GM19239 (cell line): ENCODE results near the gene SHROOM1.

Source experiments
- DNase-seq: peaks from one replicate; pipeline ENCODE4 v3.0.0; 2011; ENCODE audit warnings: low spot score; ENCODE audit not compliant: insufficient read length
- FAIRE-seq: peaks from 2 replicates; lab custom pipeline; 2011; peaks lifted over from hg19 to GRCh38; lab: Jason Lieb, UNC

The SHROOM1 gene

GRCh38 chr5:132782101-132782500, 48.3 kb downstream of the SHROOM1 start:
- FAIRE-seq, result no peak
- DNase-seq, result no peak

- DNase-seq (no peak), FAIRE-seq (peak; percentile 67)
Observed at GRCh38 chr5:132781029-132781428, 49.4 kb downstream of the SHROOM1 start.

- no peak for DNase-seq
- no peak for FAIRE-seq
Observed at GRCh38 chr5:132780577-132780976, 49.9 kb downstream of the SHROOM1 start.

- FAIRE-seq, result no peak
- DNase-seq, result no peak
Observed at GRCh38 chr5:132779961-132780360, 50.5 kb downstream of the SHROOM1 start.

- DNase-seq (no peak), FAIRE-seq (no peak)
Observed at GRCh38 chr5:132778856-132779255, 51.6 kb downstream of the SHROOM1 start.

- DNase-seq (no peak), FAIRE-seq (no peak)
Observed at GRCh38 chr5:132778129-132778528, 52.3 kb downstream of the SHROOM1 start.

- DNase-seq (peak; percentile 71), FAIRE-seq (peak; percentile 31)
Observed at GRCh38 chr5:132777209-132778069, 53.0 kb downstream of the SHROOM1 start, which contains the start of gene SEPTIN8. Gene SEPTIN8, minus strand, starts transcription at chr5:132777239. Its CDS starts 102 bp downstream, at chr5:132777137.

GRCh38 chr5:132776938-132777208, 53.6 kb downstream of the SHROOM1 start:
- no peak for FAIRE-seq
- DNase-seq, result no peak

- peak; percentile 22 for DNase-seq
- no peak for FAIRE-seq
Observed at GRCh38 chr5:132776131-132776937, 54.1 kb downstream of the SHROOM1 start.

GRCh38 chr5:132775476-132775961, 54.9 kb downstream of the SHROOM1 start:
- DNase-seq (no peak), FAIRE-seq (no peak)

- no peak for FAIRE-seq
- DNase-seq, result no peak
Observed at GRCh38 chr5:132774896-132775295, 55.6 kb downstream of the SHROOM1 start.

- FAIRE-seq (no peak), DNase-seq (no peak)
Observed at GRCh38 chr5:132774406-132774805, 56.0 kb downstream of the SHROOM1 start.

- DNase-seq (no peak), FAIRE-seq (no peak)
Observed at GRCh38 chr5:132773601-132774355, 56.7 kb downstream of the SHROOM1 start.

GRCh38 chr5:132773114-132773513, 57.3 kb downstream of the SHROOM1 start:
- FAIRE-seq (no peak), DNase-seq (no peak)

- FAIRE-seq (no peak), DNase-seq (no peak)
Observed at GRCh38 chr5:132772291-132773070, 58.0 kb downstream of the SHROOM1 start.
